Neural progenitor cell (in vitro differentiated cells): ENCODE results near the gene CEBPB. TPM values are rescaled to one million over a fixed set of nuclear protein-coding genes. Genes with fewer than 3 reads are reported as not detected.

Experiments used
- DNase-seq: peaks from one replicate; pipeline ENCODE4 v3.0.0-alpha.2; 2016; ENCODE audit warnings: low spot score
- H2AFZ ChIP-seq: fragments of 200-600 bp; sonication (generic); replicated peaks from 2 replicates; pipeline ENCODE4 v1.6.1; 2016; ENCODE audit warnings: antibody characterized with exemption
- H3F3A ChIP-seq: fragments of 200-600 bp; sonication (generic); 2 replicates; pipeline ENCODE4 v1.6.1; 2016; ENCODE audit warnings: antibody characterized with exemption, low read depth
- H3K27ac ChIP-seq: fragments of 200-600 bp; sonication (generic); 2 replicates; pipeline ENCODE4 v1.5.1; 2016; ENCODE audit warnings: mild to moderate bottlenecking
- H3K27me3 ChIP-seq: fragments of 200-600 bp; sonication (generic); 2 replicates; pipeline ENCODE4 v1.6.1; 2016; ENCODE audit warnings: mild to moderate bottlenecking, moderate library complexity
- H3K36me3 ChIP-seq: fragments of 200-600 bp; sonication (generic); 2 replicates; pipeline ENCODE4 v1.5.1; 2016
- H3K4me1 ChIP-seq: fragments of 200-600 bp; sonication (generic); 2 replicates; pipeline ENCODE4 v1.6.1; 2016; ENCODE audit warnings: mixed run types
- H3K4me2 ChIP-seq: fragments of 200-600 bp; sonication (generic); 2 replicates; pipeline ENCODE4 v1.6.1; 2016
- H3K4me3 ChIP-seq: fragments of 200-600 bp; sonication (generic); 2 replicates; pipeline ENCODE4 v1.5.1; 2016
- H3K79me2 ChIP-seq: fragments of 200-600 bp; sonication (generic); 2 replicates; pipeline ENCODE4 v1.6.1; 2016; ENCODE audit warnings: low read depth
- H3K9ac ChIP-seq: fragments of 200-600 bp; sonication (generic); 2 replicates; pipeline ENCODE4 v1.6.1; 2016
- H3K9me3 ChIP-seq: fragments of 200-600 bp; sonication (generic); 2 replicates; pipeline ENCODE4 v1.5.1; 2016; ENCODE audit warnings: low read depth
- H4K20me1 ChIP-seq: fragments of 200-600 bp; sonication (generic); 2 replicates; pipeline ENCODE4 v1.6.1; 2016; ENCODE audit warnings: low read depth
- H3K27ac Mint-ChIP-seq: 3 replicates; pipeline ENCODE4 v1.8.0; 2021; ENCODE audit warnings: mixed read lengths
- H3K27me3 Mint-ChIP-seq: 2 replicates; pipeline ENCODE4 v1.8.0; 2022; ENCODE audit warnings: low read depth, mild to moderate bottlenecking, inconsistent platforms, moderate library complexity, mixed read lengths; ENCODE audit not compliant: insufficient read depth
- H3K36me3 Mint-ChIP-seq: 3 replicates; pipeline ENCODE4 v1.8.0; 2021; ENCODE audit warnings: mixed read lengths
- H3K4me1 Mint-ChIP-seq: 3 replicates; pipeline ENCODE4 v1.8.0; 2021; ENCODE audit warnings: mixed read lengths
- H3K4me3 Mint-ChIP-seq: 3 replicates; pipeline ENCODE4 v1.8.0; 2021; ENCODE audit warnings: mild to moderate bottlenecking, moderate library complexity, mixed read lengths
- H3K9me3 Mint-ChIP-seq: 3 replicates; pipeline ENCODE4 v1.8.0; 2020; ENCODE audit warnings: mixed read lengths
- EZH2 ChIP-seq: fragments of 200-600 bp; sonication (generic); IDR thresholded peaks from 2 replicates; pipeline ENCODE4 v1.6.1; 2017; ENCODE audit warnings: antibody characterized with exemption, mild to moderate bottlenecking, moderate library complexity
- EZH2phosphoT487 ChIP-seq: fragments of 200-600 bp; sonication (generic); IDR thresholded peaks from 2 replicates; pipeline ENCODE4 v1.6.1; 2017; ENCODE audit warnings: antibody characterized with exemption
- total RNA-seq: library from RNA; depleted of rRNA; stranded (reverse); fragments of >200 nt; gene quantifications from 2 replicates; pipeline ENCODE4 v1.2.3, GENCODE V29; 2015; ENCODE audit warnings: low replicate concordance
- TF ChIP-seq, protein P1 (sequence below): fragments of 200-600 bp; sonication (generic); IDR thresholded peaks from 2 replicates; pipeline ENCODE4 v1.5.1; 2017; ENCODE audit warnings: antibody characterized with exemption, mild to moderate bottlenecking

The CEBPB gene
- total RNA-seq, 1 donor from 2014 or later: 1.8 TPM

GRCh38 chr20:50216543-50217206, 26.0 kb downstream of the CEBPB start:
- H3K4me1 ChIP-seq: peaks cover 17% of the 10 kb centered on the region
- no peaks in the 10 kb centered on the region for H3K9me3 ChIP-seq
- H3K9ac ChIP-seq: no peak overlapping the region
- H3K79me2 ChIP-seq: no peaks in the 10 kb centered on the region
- TF ChIP-seq, protein P1, sequence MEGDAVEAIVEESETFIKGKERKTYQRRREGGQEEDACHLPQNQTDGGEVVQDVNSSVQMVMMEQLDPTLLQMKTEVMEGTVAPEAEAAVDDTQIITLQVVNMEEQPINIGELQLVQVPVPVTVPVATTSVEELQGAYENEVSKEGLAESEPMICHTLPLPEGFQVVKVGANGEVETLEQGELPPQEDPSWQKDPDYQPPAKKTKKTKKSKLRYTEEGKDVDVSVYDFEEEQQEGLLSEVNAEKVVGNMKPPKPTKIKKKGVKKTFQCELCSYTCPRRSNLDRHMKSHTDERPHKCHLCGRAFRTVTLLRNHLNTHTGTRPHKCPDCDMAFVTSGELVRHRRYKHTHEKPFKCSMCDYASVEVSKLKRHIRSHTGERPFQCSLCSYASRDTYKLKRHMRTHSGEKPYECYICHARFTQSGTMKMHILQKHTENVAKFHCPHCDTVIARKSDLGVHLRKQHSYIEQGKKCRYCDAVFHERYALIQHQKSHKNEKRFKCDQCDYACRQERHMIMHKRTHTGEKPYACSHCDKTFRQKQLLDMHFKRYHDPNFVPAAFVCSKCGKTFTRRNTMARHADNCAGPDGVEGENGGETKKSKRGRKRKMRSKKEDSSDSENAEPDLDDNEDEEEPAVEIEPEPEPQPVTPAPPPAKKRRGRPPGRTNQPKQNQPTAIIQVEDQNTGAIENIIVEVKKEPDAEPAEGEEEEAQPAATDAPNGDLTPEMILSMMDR: no peak
- TF ChIP-seq EZH2phosphoT487: no peak
- no peak for TF ChIP-seq EZH2
- no peak overlapping the region for H3K4me3 ChIP-seq
- no peak overlapping the region for H2AFZ ChIP-seq
- H4K20me1 ChIP-seq: no peaks in the 10 kb centered on the region
- H3K27ac ChIP-seq: no peak overlapping the region
- Mint-ChIP-seq H3K36me3 (no peaks in the 10 kb centered on the region), H3K4me3 (no peak overlapping the region), H3K27ac (no peak overlapping the region), H3K9me3 (no peaks in the 10 kb centered on the region), H3K4me1 (peaks cover 8% of the 10 kb centered on the region), H3K27me3 (peaks cover 9% of the 10 kb centered on the region)
- peak; percentile 37 for DNase-seq
- H3K27me3 ChIP-seq: no peaks in the 10 kb centered on the region
- H3F3A ChIP-seq: no peaks in the 10 kb centered on the region
- H3K4me2 ChIP-seq: no peak overlapping the region
- no peaks in the 10 kb centered on the region for H3K36me3 ChIP-seq

GRCh38 chr20:50217207-50217949, 26.7 kb downstream of the CEBPB start:
- no peak for TF ChIP-seq EZH2
- TF ChIP-seq, protein P1: no peak
- TF ChIP-seq EZH2phosphoT487: no peak
- Histone ChIP-seq H3K4me3 (no peak overlapping the region), H3K27ac (no peak overlapping the region), H3K4me2 (no peak overlapping the region), H3F3A (no peaks in the 10 kb centered on the region), H3K36me3 (no peaks in the 10 kb centered on the region), H2AFZ (no peak overlapping the region), H3K4me1 (peaks cover 17% of the 10 kb centered on the region), H4K20me1 (no peaks in the 10 kb centered on the region), H3K27me3 (no peaks in the 10 kb centered on the region), H3K9me3 (no peaks in the 10 kb centered on the region), H3K79me2 (no peaks in the 10 kb centered on the region), H3K9ac (no peak overlapping the region)
- Mint-ChIP-seq H3K36me3 (no peaks in the 10 kb centered on the region), H3K4me3 (no peak overlapping the region), H3K4me1 (peaks cover 8% of the 10 kb centered on the region), H3K9me3 (no peaks in the 10 kb centered on the region), H3K27me3 (peaks cover 9% of the 10 kb centered on the region), H3K27ac (peak overlapping the region; percentile 10)
- DNase-seq: no peak

DNA sequence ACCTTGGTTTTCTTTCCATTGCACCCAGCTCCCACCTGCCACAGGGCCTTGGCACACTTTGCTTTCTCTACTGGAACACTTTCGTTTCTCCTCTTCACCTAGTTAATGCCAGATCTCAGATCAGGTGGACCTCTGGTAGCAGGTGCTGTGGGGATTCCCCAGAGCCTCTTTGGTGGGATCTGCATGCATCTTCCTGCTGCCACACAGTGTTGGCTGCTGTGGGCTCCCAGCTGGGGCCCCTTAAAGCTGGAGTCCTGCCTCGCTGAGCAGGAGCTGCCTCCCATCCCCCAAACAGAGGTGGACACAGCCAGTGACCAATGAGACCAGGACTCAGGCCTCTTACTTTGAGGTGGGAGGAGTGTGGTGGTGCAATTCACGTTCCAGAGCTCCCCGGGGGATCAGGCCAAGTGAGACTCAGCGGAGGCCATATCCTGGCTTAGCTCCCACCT, 28.4 kb downstream of the CEBPB start:
- Mint-ChIP-seq H3K4me1 (peaks cover 8% of the 10 kb centered on the region), H3K4me3 (no peak overlapping the region), H3K27ac (no peak overlapping the region), H3K9me3 (no peaks in the 10 kb centered on the region), H3K27me3 (peaks cover 5% of the 10 kb centered on the region), H3K36me3 (no peaks in the 10 kb centered on the region)
- no peaks in the 10 kb centered on the region for H3F3A ChIP-seq
- H3K36me3 ChIP-seq: no peaks in the 10 kb centered on the region
- no peaks in the 10 kb centered on the region for H4K20me1 ChIP-seq
- TF ChIP-seq EZH2phosphoT487 (no peak), EZH2 (no peak)
- TF ChIP-seq, protein P1: no peak
- H3K27me3 ChIP-seq: no peaks in the 10 kb centered on the region
- H2AFZ ChIP-seq: no peak overlapping the region
- no peak for DNase-seq
- no peak overlapping the region for H3K9ac ChIP-seq
- no peak overlapping the region for H3K4me3 ChIP-seq
- H3K4me2 ChIP-seq: no peak overlapping the region
- H3K27ac ChIP-seq: no peak overlapping the region
- peaks cover 17% of the 10 kb centered on the region for H3K4me1 ChIP-seq
- no peaks in the 10 kb centered on the region for H3K9me3 ChIP-seq
- H3K79me2 ChIP-seq: no peaks in the 10 kb centered on the region
